Measurements from ENCODE around the gene IL22RA2.

GRCh38 chr6:137176729-137177128, 3.3 kb upstream of the IL22RA2 start:
- TF ChIP-seq POLR2A (IDR thresholded peaks at IDR 0.05) (no peak), CTCF (IDR thresholded peaks at IDR 0.05) (no peak)
